ENCODE results near the gene IMPACT. TPM values are rescaled to one million over a fixed set of nuclear protein-coding genes. Genes with fewer than 3 reads are reported as not detected.

The IMPACT gene
- total RNA-seq, 1 experiment from 2014 or later, result 48.8 TPM

- no peaks in the 10 kb centered on the region for H4K20me1 ChIP-seq (ENCODE audit: insufficient read depth, low read depth, low read length)
- H2AFZ ChIP-seq (ENCODE audit: low read length), result no peak overlapping the region
- no peaks in the 10 kb centered on the region for H3K36me3 ChIP-seq (ENCODE audit: insufficient read depth, low read length)
- DNase-seq, result no peak
- no peak overlapping the region for H3K4me3 ChIP-seq (ENCODE audit: low read length)
- no peaks in the 10 kb centered on the region for H3K4me1 ChIP-seq (ENCODE audit: low read length)
- H3K9ac ChIP-seq (ENCODE audit: low read length), result no peak overlapping the region
- no peaks in the 10 kb centered on the region for H3K9me2 ChIP-seq (replicated peaks; ENCODE audit: insufficient read depth, low read length)
- H3K4me2 ChIP-seq (ENCODE audit: low read depth, low read length, poor library complexity, severe bottlenecking), result no peak overlapping the region
- no peaks in the 10 kb centered on the region for H3K79me2 ChIP-seq (ENCODE audit: low read length)
- H3K27ac ChIP-seq (ENCODE audit: low read length), result no peak overlapping the region
- H3K9me3 ChIP-seq (ENCODE audit: low read length), result no peaks in the 10 kb centered on the region
- no peaks in the 10 kb centered on the region for H3K27me3 ChIP-seq (ENCODE audit: low read length)
Measured at GRCh38 chr18:24470805-24471204, 44.3 kb downstream of the IMPACT start.

- Histone ChIP-seq H3K36me3 (ENCODE audit: insufficient read depth, low read length) (no peaks in the 10 kb centered on the region), H3K9me3 (ENCODE audit: low read length) (no peaks in the 10 kb centered on the region), H3K4me2 (ENCODE audit: low read depth, low read length, poor library complexity, severe bottlenecking) (no peak overlapping the region), H3K4me3 (ENCODE audit: low read length) (no peak overlapping the region), H3K4me1 (ENCODE audit: low read length) (no peaks in the 10 kb centered on the region), H3K9ac (ENCODE audit: low read length) (no peak overlapping the region), H3K79me2 (ENCODE audit: low read length) (no peaks in the 10 kb centered on the region), H4K20me1 (ENCODE audit: insufficient read depth, low read depth, low read length) (no peaks in the 10 kb centered on the region), H3K27me3 (ENCODE audit: low read length) (no peaks in the 10 kb centered on the region), H2AFZ (ENCODE audit: low read length) (no peak overlapping the region), H3K27ac (ENCODE audit: low read length) (no peak overlapping the region), H3K9me2 (replicated peaks; ENCODE audit: insufficient read depth, low read length) (no peaks in the 10 kb centered on the region)
- DNase-seq, result no peak
Measured at GRCh38 chr18:24472591-24472990, 46.1 kb downstream of the IMPACT start.

- Histone ChIP-seq H3K4me3 (ENCODE audit: low read length) (no peak overlapping the region), H3K4me2 (ENCODE audit: low read depth, low read length, poor library complexity, severe bottlenecking) (no peak overlapping the region), H2AFZ (ENCODE audit: low read length) (no peak overlapping the region), H3K36me3 (ENCODE audit: insufficient read depth, low read length) (no peaks in the 10 kb centered on the region), H3K27ac (ENCODE audit: low read length) (no peak overlapping the region), H3K9me2 (replicated peaks; ENCODE audit: insufficient read depth, low read length) (no peaks in the 10 kb centered on the region), H3K4me1 (ENCODE audit: low read length) (no peaks in the 10 kb centered on the region), H4K20me1 (ENCODE audit: insufficient read depth, low read depth, low read length) (no peaks in the 10 kb centered on the region), H3K9ac (ENCODE audit: low read length) (no peak overlapping the region), H3K79me2 (ENCODE audit: low read length) (no peaks in the 10 kb centered on the region), H3K9me3 (ENCODE audit: low read length) (no peaks in the 10 kb centered on the region), H3K27me3 (ENCODE audit: low read length) (no peaks in the 10 kb centered on the region)
- DNase-seq, result no peak
Measured at GRCh38 chr18:24474406-24474805, 47.9 kb downstream of the IMPACT start.

- no peaks in the 10 kb centered on the region for H3K9me3 ChIP-seq (ENCODE audit: low read length)
- no peak for DNase-seq
- 0 out of 2 replicates have a peak, but pooled peaks cover 2% of the 10 kb centered on the region for H3K27me3 ChIP-seq (ENCODE audit: low read length)
- H3K9me2 ChIP-seq (replicated peaks; ENCODE audit: insufficient read depth, low read length), result no peaks in the 10 kb centered on the region
- no peaks in the 10 kb centered on the region for H4K20me1 ChIP-seq (ENCODE audit: insufficient read depth, low read depth, low read length)
- no peaks in the 10 kb centered on the region for H3K79me2 ChIP-seq (ENCODE audit: low read length)
- H3K27ac ChIP-seq (ENCODE audit: low read length), result no peak overlapping the region
- no peak overlapping the region for H3K4me2 ChIP-seq (ENCODE audit: low read depth, low read length, poor library complexity, severe bottlenecking)
- H3K4me1 ChIP-seq (ENCODE audit: low read length), result no peaks in the 10 kb centered on the region
- no peak overlapping the region for H3K4me3 ChIP-seq (ENCODE audit: low read length)
- H2AFZ ChIP-seq (ENCODE audit: low read length), result no peak overlapping the region
- H3K36me3 ChIP-seq (ENCODE audit: insufficient read depth, low read length), result no peaks in the 10 kb centered on the region
- H3K9ac ChIP-seq (ENCODE audit: low read length), result no peak overlapping the region
Measured at GRCh38 chr18:24475926-24476589, 49.6 kb downstream of the IMPACT start.

- Histone ChIP-seq H3K9me2 (replicated peaks; ENCODE audit: insufficient read depth, low read length) (no peaks in the 10 kb centered on the region), H3K9ac (ENCODE audit: low read length) (no peak overlapping the region), H3K27me3 (ENCODE audit: low read length) (0 out of 2 replicates have a peak, but pooled peaks cover 2% of the 10 kb centered on the region), H3K4me2 (ENCODE audit: low read depth, low read length, poor library complexity, severe bottlenecking) (no peak overlapping the region), H3K4me3 (ENCODE audit: low read length) (no peak overlapping the region), H3K27ac (ENCODE audit: low read length) (no peak overlapping the region), H3K36me3 (ENCODE audit: insufficient read depth, low read length) (no peaks in the 10 kb centered on the region), H3K4me1 (ENCODE audit: low read length) (no peaks in the 10 kb centered on the region), H2AFZ (ENCODE audit: low read length) (no peak overlapping the region), H3K79me2 (ENCODE audit: low read length) (no peaks in the 10 kb centered on the region), H4K20me1 (ENCODE audit: insufficient read depth, low read depth, low read length) (no peaks in the 10 kb centered on the region), H3K9me3 (ENCODE audit: low read length) (no peaks in the 10 kb centered on the region)
- DNase-seq, result no peak
Measured at GRCh38 chr18:24479371-24479770, 52.9 kb downstream of the IMPACT start.

- no peak overlapping the region for H3K4me3 ChIP-seq (ENCODE audit: low read length)
- H3K4me2 ChIP-seq (ENCODE audit: low read depth, low read length, poor library complexity, severe bottlenecking), result no peak overlapping the region
- no peaks in the 10 kb centered on the region for H4K20me1 ChIP-seq (ENCODE audit: insufficient read depth, low read depth, low read length)
- H3K36me3 ChIP-seq (ENCODE audit: insufficient read depth, low read length), result no peaks in the 10 kb centered on the region
- H3K9me2 ChIP-seq (replicated peaks; ENCODE audit: insufficient read depth, low read length), result no peaks in the 10 kb centered on the region
- no peak overlapping the region for H2AFZ ChIP-seq (ENCODE audit: low read length)
- no peaks in the 10 kb centered on the region for H3K4me1 ChIP-seq (ENCODE audit: low read length)
- H3K9ac ChIP-seq (ENCODE audit: low read length), result no peak overlapping the region
- no peak for DNase-seq
- 0 out of 2 replicates have a peak, but pooled peaks cover 2% of the 10 kb centered on the region for H3K27me3 ChIP-seq (ENCODE audit: low read length)
- H3K79me2 ChIP-seq (ENCODE audit: low read length), result no peaks in the 10 kb centered on the region
- no peaks in the 10 kb centered on the region for H3K9me3 ChIP-seq (ENCODE audit: low read length)
- no peak overlapping the region for H3K27ac ChIP-seq (ENCODE audit: low read length)
Measured at GRCh38 chr18:24482821-24483220, 56.4 kb downstream of the IMPACT start.

GRCh38 chr18:24485681-24486080, 59.2 kb downstream of the IMPACT start:
- Histone ChIP-seq H3K36me3 (ENCODE audit: insufficient read depth, low read length) (no peaks in the 10 kb centered on the region), H3K79me2 (ENCODE audit: low read length) (no peaks in the 10 kb centered on the region), H4K20me1 (ENCODE audit: insufficient read depth, low read depth, low read length) (no peaks in the 10 kb centered on the region), H3K9me3 (ENCODE audit: low read length) (no peaks in the 10 kb centered on the region), H3K9ac (ENCODE audit: low read length) (no peak overlapping the region), H2AFZ (ENCODE audit: low read length) (no peak overlapping the region), H3K4me2 (ENCODE audit: low read depth, low read length, poor library complexity, severe bottlenecking) (no peak overlapping the region), H3K27me3 (ENCODE audit: low read length) (no peaks in the 10 kb centered on the region), H3K27ac (ENCODE audit: low read length) (no peak overlapping the region), H3K4me3 (ENCODE audit: low read length) (no peak overlapping the region), H3K4me1 (ENCODE audit: low read length) (no peaks in the 10 kb centered on the region), H3K9me2 (replicated peaks; ENCODE audit: insufficient read depth, low read length) (no peaks in the 10 kb centered on the region)
- no peak for DNase-seq

- H3K79me2 ChIP-seq (ENCODE audit: low read length), result no peaks in the 10 kb centered on the region
- H3K4me1 ChIP-seq (ENCODE audit: low read length), result peaks cover 1% of the 10 kb centered on the region
- H2AFZ ChIP-seq (ENCODE audit: low read length), result no peak overlapping the region
- no peaks in the 10 kb centered on the region for H3K9me2 ChIP-seq (replicated peaks; ENCODE audit: insufficient read depth, low read length)
- DNase-seq, result no peak
- no peak overlapping the region for H3K9ac ChIP-seq (ENCODE audit: low read length)
- H3K36me3 ChIP-seq (ENCODE audit: insufficient read depth, low read length), result no peaks in the 10 kb centered on the region
- H3K27ac ChIP-seq (ENCODE audit: low read length), result no peak overlapping the region
- H3K4me3 ChIP-seq (ENCODE audit: low read length), result no peak overlapping the region
- H3K9me3 ChIP-seq (ENCODE audit: low read length), result no peaks in the 10 kb centered on the region
- no peaks in the 10 kb centered on the region for H3K27me3 ChIP-seq (ENCODE audit: low read length)
- no peaks in the 10 kb centered on the region for H4K20me1 ChIP-seq (ENCODE audit: insufficient read depth, low read depth, low read length)
- no peak overlapping the region for H3K4me2 ChIP-seq (ENCODE audit: low read depth, low read length, poor library complexity, severe bottlenecking)
Measured at GRCh38 chr18:24486684-24487083, 60.2 kb downstream of the IMPACT start.
